ENCODE data around the gene RPL18. TPM values are rescaled to one million over a fixed set of nuclear protein-coding genes. Genes with fewer than 3 reads are reported as not detected.

Gene RPL18
- total RNA-seq, 6 donors from 2014 or later = 950 to 1,930 (median 1,443) TPM

DNA sequence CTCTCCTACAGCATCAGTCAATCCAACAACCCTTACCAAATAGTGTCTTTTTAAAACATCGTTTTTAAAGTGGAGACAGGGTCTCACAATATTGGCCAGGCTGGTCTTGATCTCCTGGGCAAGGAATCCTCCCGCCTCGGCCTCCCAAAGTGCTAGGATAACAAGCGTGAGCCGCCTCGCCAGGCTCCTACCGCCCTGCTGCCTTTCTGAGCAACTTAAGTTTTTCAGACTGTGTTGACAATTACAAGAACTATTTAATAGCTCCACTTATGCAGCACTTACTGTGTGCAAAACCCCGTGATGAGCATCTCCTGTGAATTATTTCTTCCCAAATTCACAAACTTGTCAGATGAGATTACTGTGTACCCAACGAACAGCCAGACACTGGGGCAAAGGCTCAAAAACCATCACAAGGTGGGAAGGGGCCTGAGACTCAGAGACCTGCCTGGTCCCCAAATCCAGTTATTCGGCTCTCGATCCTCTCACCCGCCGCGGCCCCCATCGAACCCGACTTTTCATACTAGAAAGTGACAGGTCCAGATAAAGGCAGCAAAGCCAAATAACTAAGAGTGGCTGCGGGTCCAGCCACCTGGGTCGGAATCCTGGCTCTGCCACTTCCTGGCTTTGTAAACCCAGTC lies 581 bp downstream of the RPL18 start:
- no peak for TF ChIP-seq POLR2A (IDR thresholded peaks at IDR 0.05)
- TF ChIP-seq POLR2AphosphoS5 (IDR thresholded peaks at IDR 0.05) = no peak
- TF ChIP-seq, protein P1, sequence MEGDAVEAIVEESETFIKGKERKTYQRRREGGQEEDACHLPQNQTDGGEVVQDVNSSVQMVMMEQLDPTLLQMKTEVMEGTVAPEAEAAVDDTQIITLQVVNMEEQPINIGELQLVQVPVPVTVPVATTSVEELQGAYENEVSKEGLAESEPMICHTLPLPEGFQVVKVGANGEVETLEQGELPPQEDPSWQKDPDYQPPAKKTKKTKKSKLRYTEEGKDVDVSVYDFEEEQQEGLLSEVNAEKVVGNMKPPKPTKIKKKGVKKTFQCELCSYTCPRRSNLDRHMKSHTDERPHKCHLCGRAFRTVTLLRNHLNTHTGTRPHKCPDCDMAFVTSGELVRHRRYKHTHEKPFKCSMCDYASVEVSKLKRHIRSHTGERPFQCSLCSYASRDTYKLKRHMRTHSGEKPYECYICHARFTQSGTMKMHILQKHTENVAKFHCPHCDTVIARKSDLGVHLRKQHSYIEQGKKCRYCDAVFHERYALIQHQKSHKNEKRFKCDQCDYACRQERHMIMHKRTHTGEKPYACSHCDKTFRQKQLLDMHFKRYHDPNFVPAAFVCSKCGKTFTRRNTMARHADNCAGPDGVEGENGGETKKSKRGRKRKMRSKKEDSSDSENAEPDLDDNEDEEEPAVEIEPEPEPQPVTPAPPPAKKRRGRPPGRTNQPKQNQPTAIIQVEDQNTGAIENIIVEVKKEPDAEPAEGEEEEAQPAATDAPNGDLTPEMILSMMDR (IDR thresholded peaks at IDR 0.05) = no peak
- ATAC-seq (ENCODE audit: low FRiP score in 2 of 2) (no peak), DNase-seq (peak in 1 of 2 donors; percentile 33)
- peaks cover 40 to 70% (median 48%) of the 10 kb centered on the region in 4 donors for H3K4me1 ChIP-seq
- no peaks in the 10 kb centered on the region for H3K9me3 ChIP-seq
- H3K4me3 ChIP-seq = peak overlapping the region; percentile 63 to 88 (median 73)
- H3K27me3 ChIP-seq = no peaks in the 10 kb centered on the region
- WGBS, 2 donors = 0 to 2% methylated on average over 13 to 18 of the region's 18 CpGs
- peak overlapping the region; percentile 84 to 94 (median 93) for H3K27ac ChIP-seq
- peaks cover 15 to 40% (median 28%) of the 10 kb centered on the region in 4 donors for H3K36me3 ChIP-seq

DNA sequence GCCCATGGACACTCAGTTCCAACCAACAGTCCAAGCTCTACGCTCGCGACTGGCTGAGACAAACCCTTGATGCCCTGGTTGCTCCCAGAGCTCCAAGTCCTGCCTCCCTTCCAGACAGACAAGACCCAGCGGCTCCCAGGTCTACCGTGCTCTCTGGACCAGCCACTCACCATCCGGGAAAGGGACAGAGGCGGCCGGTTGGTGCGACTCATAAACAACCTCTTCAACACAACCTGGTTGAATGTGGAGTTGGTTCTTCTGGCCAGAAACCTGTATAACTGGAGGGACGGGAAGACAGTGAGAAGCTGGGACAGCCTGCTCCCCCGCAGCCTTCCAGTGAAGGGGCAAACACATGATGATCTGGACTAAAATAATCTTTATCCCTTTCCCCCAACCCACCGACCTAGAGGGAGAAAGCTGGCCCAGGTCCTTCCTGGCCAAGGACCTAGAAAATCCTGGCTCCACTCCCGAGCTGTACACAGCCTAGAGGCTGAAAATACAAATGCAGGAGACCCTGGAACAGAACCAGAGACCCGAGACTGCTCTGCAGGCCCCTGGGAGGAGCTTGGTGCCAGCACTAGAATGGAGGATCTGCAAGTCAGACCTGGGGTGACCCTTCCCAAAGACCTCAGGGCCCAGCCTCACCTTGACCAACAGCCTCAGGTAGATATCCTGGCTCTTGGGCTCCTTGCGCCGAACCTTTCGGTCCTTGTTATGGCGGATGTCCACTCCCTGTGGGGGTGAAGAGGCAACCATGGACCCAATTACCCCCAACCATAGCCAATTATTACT lies 1.6 kb downstream of the RPL18 start:
- H3K36me3 ChIP-seq = peaks cover 15 to 40% (median 28%) of the 10 kb centered on the region in 4 donors
- peak overlapping the region in 3 of 4 donors; percentile 63 to 88 (median 71) for H3K4me3 ChIP-seq
- WGBS, 2 donors = 53 to 60% methylated on average over 15 to 18 of the region's 18 CpGs
- H3K9me3 ChIP-seq = no peaks in the 10 kb centered on the region
- peak overlapping the region; percentile 84 to 94 (median 93) for H3K27ac ChIP-seq
- DNase-seq (no peak), ATAC-seq (ENCODE audit: low FRiP score in 2 of 2) (no peak)
- peaks cover 33 to 68% (median 43%) of the 10 kb centered on the region in 4 donors for H3K4me1 ChIP-seq
- TF ChIP-seq, protein P1 (IDR thresholded peaks at IDR 0.05) = no peak
- TF ChIP-seq POLR2A (IDR thresholded peaks at IDR 0.05) = no peak
- TF ChIP-seq POLR2AphosphoS5 (IDR thresholded peaks at IDR 0.05) = no peak
- TF ChIP-seq EP300 (IDR thresholded peaks at IDR 0.05) = no peak
- H3K27me3 ChIP-seq = no peaks in the 10 kb centered on the region

DNA sequence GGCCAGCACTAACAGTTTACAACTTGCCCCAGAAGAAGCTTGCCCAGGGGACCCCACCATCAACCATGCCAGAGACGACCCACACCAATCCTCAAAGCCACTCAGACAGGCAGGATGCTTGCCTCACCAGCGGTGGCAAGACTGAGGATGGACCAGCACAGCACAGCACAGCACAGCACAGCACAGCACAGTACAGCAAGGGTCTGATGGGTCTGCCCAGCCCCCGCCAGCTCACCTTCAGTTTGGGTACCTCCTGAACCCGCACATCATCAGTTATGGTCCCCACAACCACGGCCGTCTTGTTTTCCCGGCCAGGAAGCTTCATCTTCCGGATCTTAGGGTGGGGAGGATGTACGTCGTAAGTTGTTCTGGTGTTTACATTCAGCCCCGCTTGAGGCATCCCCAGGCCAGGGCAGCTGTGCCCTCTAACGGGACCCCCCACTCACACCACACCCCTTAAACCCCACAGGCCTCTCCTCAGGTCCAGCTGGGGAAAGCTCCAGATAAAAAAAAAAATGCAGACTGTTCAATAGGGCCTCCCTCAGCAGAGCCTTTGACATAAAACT lies 2.4 kb downstream of the RPL18 start:
- H3K9me3 ChIP-seq = no peaks in the 10 kb centered on the region
- ATAC-seq (ENCODE audit: low FRiP score in 2 of 2) = no peak
- TF ChIP-seq POLR2AphosphoS5 (IDR thresholded peaks at IDR 0.05) (no peak), EP300 (IDR thresholded peaks at IDR 0.05) (no peak), POLR2A (IDR thresholded peaks at IDR 0.05) (no peak)
- TF ChIP-seq, protein P1 (IDR thresholded peaks at IDR 0.05) = no peak
- H3K4me3 ChIP-seq = peak overlapping the region in 1 of 4 donors; percentile 88
- H3K27ac ChIP-seq = peak overlapping the region; percentile 84 to 94 (median 93)
- H3K36me3 ChIP-seq = peaks cover 15 to 39% (median 28%) of the 10 kb centered on the region in 4 donors
- 55 to 80% methylated on average over 8 to 12 of the region's 12 CpGs for WGBS, 2 donors
- DNase-seq = no peak
- peaks cover 33 to 62% (median 43%) of the 10 kb centered on the region in 4 donors for H3K4me1 ChIP-seq
- no peaks in the 10 kb centered on the region for H3K27me3 ChIP-seq

DNA sequence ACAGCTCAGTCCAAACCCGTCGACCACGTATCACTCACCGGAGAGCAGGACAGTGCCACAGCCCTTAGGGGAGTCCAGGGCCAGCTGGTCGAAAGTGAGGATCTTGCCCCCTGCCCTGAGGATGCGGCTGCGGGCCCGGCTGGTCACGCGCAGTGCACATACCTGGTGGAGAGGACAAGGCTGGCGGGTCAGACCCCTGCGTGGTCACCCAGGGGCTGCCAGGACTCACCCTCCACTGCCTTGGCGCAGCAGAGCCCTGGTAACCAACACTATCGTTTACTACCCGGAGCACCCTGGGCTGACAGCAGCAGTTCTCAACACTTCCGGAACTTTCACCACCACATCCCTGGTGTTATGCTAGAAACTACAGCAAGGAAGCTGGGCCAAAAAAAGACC lies 2.9 kb downstream of the RPL18 start:
- 92% methylated on average over 16 of the region's 16 CpGs; no CpG with 5 or more reads in 1 of the 2 donors for WGBS, 2 donors
- no peak for ATAC-seq (ENCODE audit: low FRiP score in 2 of 2)

More for the DNA sequence above, 2.9 kb downstream of the RPL18 start:
- TF ChIP-seq, protein P1 (IDR thresholded peaks at IDR 0.05) = no peak
- TF ChIP-seq POLR2A (IDR thresholded peaks at IDR 0.05) = no peak
- no peak for TF ChIP-seq POLR2AphosphoS5 (IDR thresholded peaks at IDR 0.05)
- no peak for TF ChIP-seq EP300 (IDR thresholded peaks at IDR 0.05)
- Histone ChIP-seq H3K36me3 (peaks cover 15 to 34% (median 28%) of the 10 kb centered on the region in 4 donors), H3K9me3 (no peaks in the 10 kb centered on the region), H3K27ac (peak overlapping the region; percentile 82 to 94 (median 88)), H3K4me3 (peak overlapping the region in 1 of 4 donors; percentile 88), H3K27me3 (no peaks in the 10 kb centered on the region), H3K4me1 (peaks cover 33 to 62% (median 43%) of the 10 kb centered on the region in 4 donors)
- peak in 1 of 2 donors; percentile 82 for DNase-seq
